NCI-H774 (cell line): ENCODE measurements around the gene FSD1.
"Not testable (repeated sequence)": the region's sequence is repeated elsewhere in the genome, so short reads cannot be mapped to it uniquely, and the experiment has no call there.

Source experiments
- DNase-seq: peaks from one replicate; lab custom pipeline; 2025; lab: John Stamatoyannopoulos, UW

Gene FSD1

DNA sequence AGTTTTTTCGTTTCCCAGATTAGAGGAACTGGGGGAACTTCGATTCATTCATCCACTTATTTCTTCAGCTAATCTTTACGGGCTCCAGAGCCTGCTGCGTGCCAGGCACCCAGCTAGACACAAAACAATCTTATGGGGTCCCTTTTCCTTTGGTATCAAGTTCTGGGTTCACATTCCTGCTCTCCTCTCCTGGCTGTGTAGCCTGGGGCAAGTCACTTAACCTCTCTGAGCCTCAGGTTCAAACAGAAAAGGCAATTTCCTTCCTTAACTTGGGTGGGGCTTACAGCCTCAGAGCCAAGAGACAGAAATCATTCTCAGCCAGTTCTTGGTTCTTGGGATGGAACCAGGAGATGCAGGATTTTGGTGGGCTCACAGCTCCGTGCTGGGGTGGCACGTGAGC lies 19.4 kb upstream of the FSD1 start:
- DNase-seq = no peak

DNA sequence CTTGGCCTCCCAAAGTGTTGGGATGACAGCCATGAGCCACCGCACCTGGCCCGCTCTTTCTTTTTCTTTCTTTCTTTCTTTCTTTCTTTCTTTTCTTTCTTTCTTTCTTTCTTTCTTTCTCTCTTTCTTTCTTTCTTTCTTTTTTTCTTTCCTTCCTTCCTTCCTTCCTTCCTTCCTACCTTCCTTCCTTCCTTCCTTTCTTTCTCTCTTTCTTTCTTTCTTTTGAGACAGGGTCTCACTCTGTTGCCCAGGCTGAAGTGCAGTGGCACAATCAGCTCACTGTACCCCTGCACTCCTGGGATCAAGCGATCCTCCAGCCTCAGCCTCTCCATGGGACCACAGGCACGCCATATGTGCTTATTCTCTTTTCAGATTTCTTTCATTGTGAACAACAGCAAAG lies 18.3 kb upstream of the FSD1 start:
- not testable (repeated sequence) for DNase-seq

DNA sequence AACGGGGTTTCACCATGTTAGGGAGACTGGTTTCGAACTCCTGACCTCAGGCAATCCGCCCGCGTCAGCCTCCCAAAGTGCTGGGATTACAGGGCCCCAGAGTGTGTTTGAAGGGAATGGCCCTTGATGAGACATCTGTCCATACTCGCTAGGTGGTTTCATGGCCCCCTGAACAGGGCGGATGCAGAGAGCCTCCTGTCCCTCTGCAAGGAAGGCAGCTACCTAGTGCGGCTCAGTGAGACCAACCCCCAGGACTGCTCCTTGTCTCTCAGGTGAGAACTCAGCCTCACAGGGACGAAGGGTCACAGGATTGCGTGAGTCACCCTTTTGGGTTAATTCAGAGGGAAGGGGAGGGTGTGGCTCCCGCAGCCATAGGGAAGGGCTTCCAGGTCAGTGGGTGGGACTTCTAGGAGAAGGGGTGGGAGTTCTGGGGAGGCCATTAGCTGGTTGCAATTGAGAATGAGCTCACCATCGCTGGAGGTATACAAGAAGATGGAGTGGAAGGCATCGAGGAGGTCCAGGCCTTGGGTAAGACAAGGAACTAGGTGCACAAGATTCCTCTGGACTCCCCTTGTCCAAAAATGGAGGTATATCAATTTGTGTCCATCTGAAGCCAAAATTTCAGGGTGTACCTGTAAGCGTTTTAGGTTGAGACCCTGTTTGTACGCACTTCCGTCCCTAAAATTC lies 16.2 kb upstream of the FSD1 start:
- no peak for DNase-seq

DNA sequence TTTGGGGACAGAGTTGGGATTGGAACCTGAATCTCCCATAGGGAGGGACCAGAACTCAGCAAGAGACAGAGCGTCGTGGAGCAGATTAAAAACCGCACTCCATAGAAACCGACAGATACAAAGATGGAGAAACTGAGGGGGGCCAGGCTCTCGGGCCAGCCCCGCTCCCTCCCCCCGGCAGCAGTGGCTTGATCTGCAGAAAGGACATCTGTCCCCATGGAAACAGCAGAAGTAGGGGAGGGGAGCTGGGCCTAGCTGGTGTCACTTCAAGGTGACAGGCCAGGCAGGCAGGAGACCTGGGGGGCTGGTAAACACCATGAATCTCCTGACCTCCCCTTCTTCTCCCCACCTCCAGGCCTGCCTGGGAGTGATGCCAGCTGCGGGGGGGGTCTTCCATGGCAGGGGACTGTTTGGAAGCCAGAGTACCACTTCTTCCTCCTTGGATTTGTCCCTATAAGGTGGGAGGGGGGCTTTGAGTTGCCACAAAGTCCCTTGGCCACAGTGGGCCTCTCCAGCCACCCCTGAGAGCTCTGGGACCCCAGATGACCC lies 13.1 kb upstream of the FSD1 start:
- no peak for DNase-seq

DNA sequence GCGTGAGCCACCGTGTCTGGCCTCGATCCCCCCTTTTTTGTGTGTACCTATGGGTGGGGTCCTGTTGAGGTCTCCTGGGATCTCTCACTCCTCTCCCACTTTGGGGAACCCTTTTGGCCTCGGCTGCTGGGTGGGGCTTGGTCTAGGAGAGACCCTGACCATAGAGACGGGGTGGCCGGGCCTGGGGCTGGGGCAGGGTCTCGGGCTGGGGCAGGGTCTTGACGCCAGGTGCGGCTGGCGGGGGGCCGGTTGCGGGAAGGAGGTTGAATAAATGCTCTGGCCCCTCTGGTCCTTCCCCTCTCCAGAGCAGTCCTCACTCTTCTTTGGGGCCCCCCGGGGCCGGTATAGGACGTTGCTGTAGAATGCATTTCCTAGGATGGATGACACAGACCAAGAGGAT lies 11.9 kb upstream of the FSD1 start:
- DNase-seq = no peak

DNA sequence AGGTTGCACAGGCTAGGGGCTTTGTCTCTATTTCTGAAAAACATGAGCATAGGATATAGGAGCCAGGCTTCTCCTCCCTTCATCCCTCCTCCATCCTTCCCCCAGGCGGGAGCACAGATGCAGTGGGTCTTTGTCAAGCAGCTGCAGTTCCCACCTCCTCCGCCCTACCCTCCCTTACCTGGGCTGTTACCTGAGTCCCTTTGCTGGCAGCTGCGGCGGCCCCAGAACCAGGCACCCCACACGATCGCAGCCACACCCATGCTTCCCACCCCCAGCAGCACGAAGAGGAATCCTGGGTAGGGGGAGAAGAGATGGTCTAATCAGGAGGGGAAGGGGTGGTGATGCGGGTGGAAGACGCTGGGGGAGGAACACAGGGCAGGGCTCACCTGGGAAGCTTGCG lies 10.0 kb upstream of the FSD1 start:
- DNase-seq = no peak

DNA sequence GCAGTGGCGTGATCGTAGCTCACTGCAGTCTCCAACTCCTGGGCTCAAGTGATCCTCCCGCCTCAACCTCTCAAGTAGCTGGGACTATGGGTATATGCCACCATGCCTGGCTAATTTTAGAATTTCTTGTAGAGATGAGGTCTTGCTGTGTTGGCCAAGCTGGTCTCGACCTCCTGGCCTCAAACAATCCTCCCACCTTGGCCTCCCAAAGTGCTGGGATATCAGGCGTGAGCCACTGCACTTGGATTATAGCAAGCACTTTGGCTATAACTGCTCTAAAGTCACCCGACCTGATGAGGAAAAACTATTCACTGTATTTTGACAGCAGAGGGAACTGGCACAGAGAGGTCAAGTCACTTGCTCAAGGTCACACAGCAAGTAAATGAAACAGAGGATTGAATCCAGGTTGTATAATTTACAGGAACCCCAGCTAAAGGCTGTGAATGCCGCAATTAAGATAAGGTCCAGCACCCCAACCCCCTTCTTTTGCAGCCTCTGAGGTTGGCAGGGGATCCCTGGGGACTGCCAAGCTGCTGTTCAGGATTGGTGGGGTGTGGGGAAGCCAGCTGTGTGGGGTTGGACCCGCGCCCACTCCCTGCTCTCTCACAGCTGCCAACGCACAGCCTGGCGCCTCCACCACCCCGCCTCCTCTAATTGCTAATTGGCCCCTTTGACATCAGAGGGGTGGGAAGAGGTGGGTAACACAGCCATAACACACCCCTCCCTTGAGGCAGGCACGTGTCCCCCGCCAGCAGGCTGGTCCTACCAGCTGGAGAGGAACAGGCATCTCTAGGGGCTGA lies 8.2 kb upstream of the FSD1 start:
- DNase-seq = peak; percentile 18

DNA sequence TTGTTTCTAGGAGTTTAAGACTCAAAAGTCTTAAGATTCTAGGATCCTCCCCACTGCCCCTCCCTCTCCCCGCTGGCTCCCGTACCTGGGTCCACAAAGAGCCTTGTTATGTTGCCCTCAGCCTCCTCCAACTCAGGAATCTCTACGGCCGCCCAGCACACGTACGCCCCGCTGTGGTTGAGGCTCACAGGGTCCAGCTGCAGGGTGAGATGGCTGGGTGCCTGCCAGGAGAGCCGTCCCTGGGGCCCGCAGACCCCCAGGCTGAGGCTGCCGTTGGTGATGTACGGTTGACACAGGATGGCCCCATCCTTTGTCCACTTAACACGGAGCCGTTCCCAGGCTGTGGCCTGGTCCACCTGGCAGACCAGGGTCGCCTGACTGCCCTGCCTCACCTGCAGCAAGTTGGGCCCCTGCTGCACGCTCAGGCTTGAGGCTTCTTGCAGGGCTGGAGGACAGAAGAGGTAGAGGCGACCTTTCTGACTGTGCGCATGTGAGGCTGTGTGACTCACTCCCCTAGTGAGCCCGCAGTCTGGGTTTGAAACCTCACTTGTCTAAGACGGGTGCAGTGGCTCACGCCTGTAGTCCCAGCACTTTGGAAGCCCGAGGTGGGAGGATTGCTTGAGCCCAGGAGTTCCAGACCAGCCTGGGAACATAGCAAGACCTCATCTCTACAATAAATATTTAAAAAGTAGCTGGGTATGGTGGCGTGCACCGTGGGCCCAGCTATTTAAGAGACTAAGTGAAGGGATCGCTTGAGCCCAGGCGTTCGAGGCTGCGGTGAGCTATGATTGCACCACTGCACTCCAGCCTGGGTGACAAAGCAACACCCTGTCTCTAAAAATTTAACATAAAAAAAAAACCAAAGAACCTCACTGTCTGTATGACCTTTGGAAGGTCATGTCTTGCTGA lies 6.2 kb upstream of the FSD1 start:
- no peak for DNase-seq

DNA sequence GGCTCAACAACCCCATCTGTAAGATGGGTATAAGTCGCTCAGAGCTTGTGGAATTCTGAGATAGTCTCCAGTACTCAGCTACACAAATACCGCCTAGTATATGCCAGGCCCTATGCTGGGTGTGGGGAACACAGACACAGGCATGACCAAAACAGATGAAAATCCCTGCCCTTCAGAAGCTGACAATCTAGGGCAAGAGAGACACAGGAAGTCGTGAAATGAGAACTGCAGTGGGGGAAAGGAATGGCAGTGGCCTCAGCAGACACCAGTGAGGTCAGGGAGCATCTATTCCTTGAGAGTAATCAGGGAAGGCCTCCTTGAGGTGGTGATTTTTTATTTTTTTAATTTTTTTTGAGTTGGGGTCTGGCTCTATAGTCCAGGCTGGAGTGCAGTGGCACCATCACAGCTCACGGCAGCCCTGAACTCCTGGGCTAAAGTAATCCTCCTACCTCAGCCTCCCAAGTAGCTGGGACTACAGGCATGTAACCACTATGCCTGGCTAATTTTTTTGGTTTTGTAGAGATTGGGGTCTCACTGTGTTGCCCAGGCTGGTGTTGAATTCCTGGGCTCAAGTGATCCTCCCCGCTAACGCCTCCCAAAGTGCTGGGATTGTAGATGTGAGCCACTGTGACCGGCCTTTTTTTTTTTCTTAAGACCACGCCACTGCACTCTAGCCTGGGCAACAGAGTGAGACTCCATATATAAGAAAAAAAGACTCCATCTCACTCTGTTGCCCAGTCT lies 5.4 kb upstream of the FSD1 start:
- DNase-seq = no peak

DNA sequence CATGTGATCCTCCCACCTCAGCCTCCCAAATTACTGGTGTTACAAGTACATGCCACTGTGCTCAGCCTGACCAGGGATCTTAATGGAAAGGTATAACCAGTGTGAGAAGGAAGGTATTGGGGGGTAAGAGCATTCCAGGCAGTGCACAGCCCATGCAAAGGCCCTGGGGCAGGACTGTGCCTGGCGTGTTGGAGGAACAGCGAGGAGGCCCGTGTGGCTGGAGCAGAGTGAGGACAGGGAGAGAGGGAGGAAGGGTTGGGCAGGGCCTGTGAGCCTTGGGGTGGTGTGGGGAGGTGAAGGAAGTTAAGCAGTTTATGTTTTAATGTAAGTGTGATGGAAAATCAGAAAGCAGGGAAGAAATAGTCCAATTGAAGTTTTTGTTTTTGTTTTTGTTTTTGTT lies 3.8 kb upstream of the FSD1 start:
- no peak for DNase-seq

DNA sequence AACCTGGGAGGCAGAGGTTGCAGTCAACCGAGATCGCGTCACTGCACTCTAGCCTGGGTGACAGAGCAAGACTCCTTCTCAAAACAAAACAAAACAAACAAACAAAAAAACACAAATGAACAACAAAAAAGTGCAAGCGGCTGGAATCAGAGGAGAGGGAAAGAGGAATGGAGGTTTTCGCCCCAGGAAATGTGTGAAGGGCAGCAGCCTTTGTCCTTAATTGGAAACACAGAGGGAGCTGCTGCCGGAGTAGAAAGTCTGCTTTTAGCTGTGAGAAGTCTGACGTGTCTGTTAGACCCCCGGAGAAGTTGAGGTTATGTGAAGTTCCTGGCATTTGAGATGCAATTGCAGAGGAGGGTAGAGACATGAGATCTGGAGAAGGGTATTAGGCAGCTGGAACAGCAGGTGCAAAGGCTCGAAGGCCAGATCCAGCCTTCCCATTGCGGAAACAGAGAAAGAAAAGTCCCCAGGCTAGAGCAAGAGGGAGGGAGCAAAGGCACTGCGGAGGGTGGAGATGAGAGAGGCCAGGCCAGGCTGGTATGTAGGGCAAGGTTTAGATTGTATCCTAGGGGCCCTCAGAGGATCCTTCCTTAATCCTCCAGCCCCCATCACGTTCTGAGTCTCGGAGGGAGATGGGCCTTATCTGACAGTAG lies 2.7 kb upstream of the FSD1 start:
- no peak for DNase-seq

DNA sequence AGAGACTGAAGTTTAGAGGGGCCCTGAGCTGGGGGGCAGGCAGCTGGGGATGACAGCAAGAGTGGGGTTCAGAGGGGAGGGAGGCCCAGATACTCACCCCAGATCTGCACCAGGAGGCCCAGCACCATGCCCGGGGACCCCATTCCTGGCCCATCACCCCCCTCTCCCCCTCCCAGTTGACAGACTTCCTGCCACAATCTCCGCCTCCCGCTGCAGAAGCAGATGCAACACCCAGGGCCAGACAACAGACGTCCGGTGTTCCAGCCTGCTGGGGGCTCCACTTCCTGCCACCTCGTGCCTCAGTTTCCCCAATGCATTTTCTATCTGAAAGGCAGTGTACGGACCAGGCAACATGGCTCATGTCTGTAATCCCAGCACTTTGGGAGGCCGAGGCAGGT lies 2.2 kb upstream of the FSD1 start, which contains the start of gene TMIGD2:
Gene TMIGD2 (minus strand): TSS at position 147 of the 398 bp plus-strand sequence. CDS start 4 bp downstream, at position 143.
- DNase-seq = no peak

DNA sequence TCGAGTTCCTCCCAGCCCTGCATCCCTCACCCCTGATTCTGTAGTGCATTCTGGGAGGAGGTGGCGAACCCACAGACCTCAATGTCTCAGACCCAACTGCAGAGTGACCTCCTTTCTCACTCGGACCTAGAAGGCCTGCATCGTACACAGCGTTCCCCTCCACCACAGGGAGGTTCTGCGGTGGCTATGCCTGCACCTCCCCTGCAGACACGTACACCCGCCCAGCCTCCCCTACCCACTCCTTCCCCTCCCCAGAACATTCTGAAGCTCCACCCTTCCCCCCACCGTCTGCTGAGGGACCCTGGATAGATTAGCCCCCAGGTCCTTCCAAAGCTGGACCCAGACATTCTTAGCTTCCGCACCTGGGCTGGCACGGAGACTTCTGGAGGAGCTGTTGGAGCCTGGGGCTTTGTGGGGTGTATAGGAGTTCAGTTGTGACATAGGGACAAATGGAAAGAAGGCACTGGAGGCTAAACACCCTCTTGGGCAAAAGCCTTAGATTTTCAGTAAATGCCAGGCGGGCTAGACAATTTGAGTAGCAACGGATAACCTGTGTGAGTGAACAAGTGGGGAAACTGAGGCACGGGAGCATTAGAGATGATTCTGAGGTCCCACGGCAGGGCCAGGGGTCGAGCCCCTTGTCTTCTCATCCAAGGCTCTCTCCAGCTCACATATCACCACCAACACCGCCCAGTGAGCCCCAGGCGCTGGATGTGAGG lies 420 bp upstream of the FSD1 start:
- DNase-seq = no peak

DNA sequence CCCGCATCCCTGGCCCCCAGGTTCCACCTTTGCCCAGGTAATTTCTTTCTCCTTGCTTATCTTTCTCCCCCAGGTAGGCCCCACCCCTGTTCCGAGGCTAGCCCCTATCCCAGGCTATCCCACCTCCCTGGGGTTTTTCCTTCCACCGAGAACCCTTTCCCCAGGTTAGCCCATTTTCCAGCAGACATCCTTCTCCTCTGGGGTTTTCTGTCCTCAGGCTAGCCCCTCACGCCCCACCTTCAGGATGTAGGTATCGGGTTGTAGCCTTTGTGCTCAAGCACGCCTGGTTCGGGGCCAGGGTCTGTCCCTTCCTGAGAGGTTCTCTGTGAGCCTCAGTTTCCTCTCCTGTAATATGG lies 837 bp downstream of the FSD1 start:
- no peak for DNase-seq

DNA sequence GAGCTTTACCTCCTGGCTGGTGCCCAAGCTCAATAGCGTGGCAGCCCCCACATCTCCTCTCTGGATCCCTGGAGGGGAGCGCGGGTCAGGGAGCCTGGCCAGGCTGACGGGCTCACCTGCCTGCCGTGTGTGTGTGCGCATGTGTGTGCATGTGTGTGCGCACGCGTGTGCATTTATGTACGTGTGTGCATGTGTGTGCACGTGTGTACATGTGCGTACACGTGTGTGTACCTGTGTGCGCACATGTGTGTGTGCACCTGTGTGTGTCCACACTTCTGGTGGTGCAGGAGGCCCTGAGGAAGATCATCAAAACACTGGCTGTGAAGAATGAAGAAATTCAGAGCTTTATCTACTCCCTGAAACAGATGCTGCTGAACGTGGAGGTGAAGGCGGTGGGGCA lies 1.3 kb downstream of the FSD1 start:
- DNase-seq = no peak

DNA sequence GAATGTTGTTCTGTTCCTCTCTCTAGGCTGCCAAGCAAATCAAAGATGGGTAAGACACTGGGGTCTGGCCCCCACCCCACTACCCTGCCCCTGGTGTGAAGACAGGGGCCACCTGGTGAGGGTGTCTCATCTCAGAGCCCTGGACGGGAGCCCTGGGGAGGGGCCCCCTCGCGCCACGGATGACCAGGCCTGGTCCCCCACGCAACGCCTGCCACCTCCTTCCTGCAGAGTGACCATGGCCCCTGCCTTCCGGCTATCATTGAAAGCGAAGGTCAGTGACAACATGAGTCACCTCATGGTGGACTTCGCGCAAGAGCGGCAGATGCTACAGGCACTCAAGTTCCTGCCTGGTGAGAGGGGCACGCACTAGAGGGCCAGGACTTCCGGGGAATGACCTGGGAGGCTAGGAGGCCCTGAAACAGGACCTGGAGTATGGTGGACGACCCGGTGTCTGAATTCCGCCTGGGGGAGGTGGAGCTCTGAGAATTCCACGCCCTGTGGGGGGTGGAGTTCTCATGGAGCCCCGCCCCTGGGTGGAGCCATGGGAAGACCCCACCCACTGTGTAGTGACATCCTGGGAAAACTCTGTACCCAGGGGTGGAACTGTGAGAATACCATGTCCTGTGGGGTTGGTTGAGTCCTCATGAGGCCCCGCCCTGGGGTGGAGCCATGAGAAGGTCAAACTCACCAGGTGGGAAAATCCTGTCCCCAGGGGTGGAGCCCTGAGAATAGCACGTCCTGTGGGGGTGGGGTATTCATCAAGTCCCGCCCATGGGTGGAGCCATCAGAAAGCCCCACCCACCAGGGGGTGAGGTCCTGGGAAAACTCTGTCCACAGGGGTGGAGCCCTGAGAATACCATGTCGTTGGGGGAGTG lies 6.1 kb downstream of the FSD1 start:
- DNase-seq = no peak

DNA sequence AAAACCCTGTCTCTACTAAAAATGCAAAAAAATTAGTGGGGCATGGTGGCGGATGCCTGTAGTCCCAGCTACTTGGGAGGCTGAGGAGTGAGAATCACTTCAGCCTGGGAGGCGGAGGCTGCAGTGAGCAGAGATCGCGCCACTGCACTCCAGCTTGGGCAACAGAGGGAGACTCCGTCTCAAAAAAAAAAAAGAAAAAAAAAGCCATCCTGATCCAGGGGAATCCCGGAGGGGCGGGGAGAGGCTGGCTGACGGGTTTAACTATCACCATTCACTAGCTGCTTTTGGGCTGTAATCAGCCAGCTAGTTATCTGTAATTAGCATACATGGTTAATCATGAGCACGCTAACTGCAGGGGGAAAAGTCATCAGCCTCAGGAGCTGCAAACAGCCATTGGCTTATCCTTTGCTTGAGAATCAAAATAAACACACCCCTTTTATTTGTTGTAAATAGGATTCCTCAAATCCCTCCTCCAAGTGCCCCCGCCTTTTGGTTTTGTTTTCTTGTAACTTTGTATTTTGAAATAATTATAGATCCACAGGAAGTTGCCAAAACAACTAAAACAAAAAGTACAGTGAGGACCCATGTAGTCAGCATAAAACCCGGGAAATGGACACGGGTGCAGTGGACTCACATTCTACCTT lies 9.6 kb downstream of the FSD1 start:
- DNase-seq = no peak

DNA sequence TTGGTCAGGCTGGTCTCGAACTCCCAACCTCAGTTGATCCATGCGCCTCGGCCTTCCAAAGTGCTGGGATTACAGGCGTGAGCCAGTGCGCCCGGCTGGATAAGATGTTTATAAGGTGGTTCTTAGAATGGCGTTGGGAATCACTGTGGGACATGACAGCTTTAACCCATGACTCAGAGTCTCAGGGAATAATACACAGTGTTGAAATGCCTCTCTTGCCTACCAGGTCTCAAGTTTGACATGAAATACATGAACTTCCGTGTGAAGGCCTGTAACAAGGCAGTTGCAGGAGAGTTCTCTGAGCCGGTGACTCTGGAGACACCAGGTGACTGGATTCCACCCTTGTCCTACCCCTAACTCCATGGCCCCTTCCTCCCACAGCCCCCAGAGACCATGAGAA lies 12.6 kb downstream of the FSD1 start:
- DNase-seq = no peak

DNA sequence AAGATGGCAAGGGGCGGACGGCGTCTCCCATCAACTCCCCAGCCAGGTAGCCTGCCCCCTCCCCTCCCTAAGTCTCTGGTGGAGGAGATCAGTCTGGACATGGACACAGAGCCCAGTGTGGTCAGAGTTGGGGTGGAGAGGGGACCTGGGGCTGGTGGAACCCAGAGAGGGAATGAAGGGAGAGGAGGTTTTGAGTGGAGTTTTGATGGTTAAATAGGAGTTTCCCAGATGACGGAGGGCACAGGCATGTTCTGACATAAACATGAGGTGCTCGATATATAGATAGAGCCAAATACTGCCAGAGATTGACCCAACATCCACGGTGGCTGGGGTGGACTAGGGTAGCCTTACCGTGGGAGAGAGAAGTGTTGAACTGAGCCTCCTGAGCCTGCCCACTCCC lies 14.1 kb downstream of the FSD1 start:
- DNase-seq = no peak
